ENCODE measurements around the gene FOXO3B. TPM values are rescaled to one million over a fixed set of nuclear protein-coding genes. Genes with fewer than 3 reads are reported as not detected.
"Not testable (repeated sequence)": the region's sequence is repeated elsewhere in the genome, so short reads cannot be mapped to it uniquely, and the experiment has no call there.

The FOXO3B gene
- total RNA-seq, 4 donors from 2014 or later, result 3.1 to 36.7 (median 12.4) TPM

DNA sequence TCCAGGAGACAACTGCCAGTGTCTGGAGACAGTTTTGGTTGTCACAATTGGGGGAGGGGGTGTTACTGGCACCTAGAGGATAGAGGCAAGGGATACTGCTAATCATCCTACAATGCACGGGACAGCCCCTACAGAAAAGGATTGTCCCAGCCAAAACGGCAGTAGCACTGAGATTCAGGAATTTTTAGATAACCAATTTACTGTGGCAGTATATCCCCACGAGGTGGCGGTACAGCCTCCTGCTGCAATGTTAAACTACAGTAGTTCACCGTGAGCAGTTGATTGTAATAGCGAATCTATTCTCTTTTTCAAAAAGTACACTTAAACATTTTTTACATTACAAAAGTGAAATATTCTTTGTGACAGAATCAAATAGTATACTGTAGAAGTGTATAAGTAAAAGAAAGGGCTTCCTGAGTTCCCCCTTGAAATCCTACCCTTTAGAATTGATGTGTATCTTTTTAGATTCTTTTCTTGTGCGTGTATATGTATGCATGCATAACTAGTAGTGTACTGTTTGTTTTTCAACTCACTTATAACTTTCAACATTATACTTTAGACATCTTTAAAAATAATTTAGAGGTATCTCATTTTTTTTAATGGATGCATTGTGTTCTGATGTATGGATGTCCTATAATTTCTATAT lies 30.4 kb upstream of the FOXO3B start:
- peak; percentile 72 for DNase-seq
- H3K27me3 ChIP-seq; in situ Hi-C loops (cut with MboI; ENCODE audit: low pct_ligation_motif_present in 1 of 4, low pct_unique_long_range_greater_than_20kb in 1 of 4, low sequenced_read_pairs in 3 of 4); H3K27ac ChIP-seq; intact Hi-C loops (cut with DNase I; ENCODE audit: low total_unique reads); H3K4me3 ChIP-seq; H3K9me3 ChIP-seq; H3K36me3 ChIP-seq; H3K4me1 ChIP-seq: not testable (repeated sequence)
- WGBS, 2 donors (ENCODE audit: low coverage in 1 of 2), result 10 to 62% methylated on average over 1 to 7 of the region's 7 CpGs
- TF ChIP-seq, protein P1, sequence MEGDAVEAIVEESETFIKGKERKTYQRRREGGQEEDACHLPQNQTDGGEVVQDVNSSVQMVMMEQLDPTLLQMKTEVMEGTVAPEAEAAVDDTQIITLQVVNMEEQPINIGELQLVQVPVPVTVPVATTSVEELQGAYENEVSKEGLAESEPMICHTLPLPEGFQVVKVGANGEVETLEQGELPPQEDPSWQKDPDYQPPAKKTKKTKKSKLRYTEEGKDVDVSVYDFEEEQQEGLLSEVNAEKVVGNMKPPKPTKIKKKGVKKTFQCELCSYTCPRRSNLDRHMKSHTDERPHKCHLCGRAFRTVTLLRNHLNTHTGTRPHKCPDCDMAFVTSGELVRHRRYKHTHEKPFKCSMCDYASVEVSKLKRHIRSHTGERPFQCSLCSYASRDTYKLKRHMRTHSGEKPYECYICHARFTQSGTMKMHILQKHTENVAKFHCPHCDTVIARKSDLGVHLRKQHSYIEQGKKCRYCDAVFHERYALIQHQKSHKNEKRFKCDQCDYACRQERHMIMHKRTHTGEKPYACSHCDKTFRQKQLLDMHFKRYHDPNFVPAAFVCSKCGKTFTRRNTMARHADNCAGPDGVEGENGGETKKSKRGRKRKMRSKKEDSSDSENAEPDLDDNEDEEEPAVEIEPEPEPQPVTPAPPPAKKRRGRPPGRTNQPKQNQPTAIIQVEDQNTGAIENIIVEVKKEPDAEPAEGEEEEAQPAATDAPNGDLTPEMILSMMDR (IDR thresholded peaks at IDR 0.05), result peak; percentile 34 to 65 (median 58)

DNA sequence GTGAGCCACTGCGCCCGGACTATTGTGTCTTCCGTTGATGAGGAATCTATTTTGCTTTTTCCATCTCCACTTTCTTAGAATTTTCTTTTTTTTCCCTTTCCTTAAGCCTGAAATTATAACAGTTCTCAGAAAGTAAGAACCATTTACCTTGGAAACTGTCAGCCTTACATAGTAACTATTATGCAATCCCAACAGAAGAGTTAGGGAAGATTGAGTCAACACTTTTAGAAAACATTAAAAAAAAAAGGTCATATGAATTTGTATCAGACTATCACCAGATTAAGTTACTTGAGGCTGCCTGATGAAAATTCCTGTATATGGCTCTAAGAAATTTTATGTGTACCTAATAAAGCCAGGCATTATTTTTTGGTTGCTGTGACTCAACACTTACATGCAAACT lies 26.1 kb upstream of the FOXO3B start:
- H3K27me3 ChIP-seq; H3K4me1 ChIP-seq; H3K36me3 ChIP-seq; in situ Hi-C loops (cut with MboI; ENCODE audit: low pct_ligation_motif_present in 1 of 4, low pct_unique_long_range_greater_than_20kb in 1 of 4, low sequenced_read_pairs in 3 of 4); H3K4me3 ChIP-seq; H3K9me3 ChIP-seq; H3K27ac ChIP-seq; DNase-seq; intact Hi-C loops (cut with DNase I; ENCODE audit: low total_unique reads): not testable (repeated sequence)
- WGBS, 2 donors (ENCODE audit: low coverage in 1 of 2), result 89 to 90% methylated on average over 3 of the region's 3 CpGs

DNA sequence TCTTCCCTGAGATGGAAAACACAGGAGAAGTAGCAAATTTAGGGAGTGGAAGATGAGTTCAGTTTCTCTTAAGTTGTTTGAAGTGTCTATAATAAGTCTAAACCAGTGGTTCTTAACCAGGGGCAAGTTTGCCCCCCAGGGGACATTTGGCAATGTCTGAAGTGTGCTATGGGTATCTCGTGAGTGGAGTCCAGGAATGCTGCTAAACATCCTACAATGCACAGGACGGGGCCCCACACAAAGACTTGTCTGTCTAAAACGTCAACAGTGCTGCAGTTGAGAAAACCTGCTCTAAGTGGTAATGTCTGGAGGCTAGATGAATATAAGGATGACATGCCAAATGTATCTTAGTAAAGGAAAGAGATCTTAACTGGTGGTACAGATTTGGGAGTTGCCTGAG lies 23.8 kb upstream of the FOXO3B start:
- in situ Hi-C loops (cut with MboI; ENCODE audit: low pct_ligation_motif_present in 1 of 4, low pct_unique_long_range_greater_than_20kb in 1 of 4, low sequenced_read_pairs in 3 of 4); H3K36me3 ChIP-seq; H3K4me1 ChIP-seq; DNase-seq; intact Hi-C loops (cut with DNase I; ENCODE audit: low total_unique reads); H3K27me3 ChIP-seq; H3K9me3 ChIP-seq; H3K4me3 ChIP-seq; H3K27ac ChIP-seq: not testable (repeated sequence)
- WGBS, 2 donors (ENCODE audit: low coverage in 1 of 2), result 89% methylated on average over 3 of the region's 3 CpGs; no CpG with 5 or more reads in 1 of the 2 donors

DNA sequence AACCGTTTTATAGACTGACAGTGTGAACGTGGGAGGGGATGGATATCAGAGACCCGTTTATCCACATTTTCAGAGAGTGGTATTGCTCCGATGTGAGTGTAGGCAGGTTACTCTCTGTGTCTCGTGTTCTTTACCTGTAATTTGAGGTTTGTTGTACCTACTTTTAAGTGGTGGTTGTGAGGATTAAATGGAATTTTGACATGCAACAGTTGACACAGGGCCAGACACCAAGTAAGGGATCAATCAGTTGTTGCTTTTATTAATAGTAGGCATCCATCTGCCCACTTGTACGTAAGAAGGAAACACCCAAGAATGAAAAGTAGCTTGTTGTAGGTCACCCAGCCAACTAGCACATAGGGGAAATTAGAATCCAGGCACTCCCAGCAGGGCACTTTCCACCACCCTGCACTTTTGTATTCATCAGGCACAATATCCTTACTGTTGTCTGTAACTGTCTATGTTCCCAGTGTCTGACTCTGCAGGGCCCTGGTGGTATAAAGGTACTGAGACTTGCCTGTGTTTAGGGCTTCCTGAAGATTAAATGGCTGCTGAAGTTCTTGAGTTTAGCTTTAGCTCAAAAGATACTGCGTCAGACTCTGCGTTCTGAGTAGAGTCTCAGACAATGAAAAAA lies 16.5 kb upstream of the FOXO3B start:
- DNase-seq; H3K4me1 ChIP-seq; in situ Hi-C loops (cut with MboI; ENCODE audit: low pct_ligation_motif_present in 1 of 4, low pct_unique_long_range_greater_than_20kb in 1 of 4, low sequenced_read_pairs in 3 of 4); H3K36me3 ChIP-seq; H3K27me3 ChIP-seq; intact Hi-C loops (cut with DNase I; ENCODE audit: low total_unique reads); H3K9me3 ChIP-seq: not testable (repeated sequence)
- 50 to 95% methylated on average over 3 to 8 of the region's 8 CpGs for WGBS, 2 donors (ENCODE audit: low coverage in 1 of 2)
- peak overlapping the region in 3 of 4 donors; percentile 56 to 73 (median 70) for H3K27ac ChIP-seq
- peak overlapping the region; percentile 15 to 79 (median 51) for H3K4me3 ChIP-seq

DNA sequence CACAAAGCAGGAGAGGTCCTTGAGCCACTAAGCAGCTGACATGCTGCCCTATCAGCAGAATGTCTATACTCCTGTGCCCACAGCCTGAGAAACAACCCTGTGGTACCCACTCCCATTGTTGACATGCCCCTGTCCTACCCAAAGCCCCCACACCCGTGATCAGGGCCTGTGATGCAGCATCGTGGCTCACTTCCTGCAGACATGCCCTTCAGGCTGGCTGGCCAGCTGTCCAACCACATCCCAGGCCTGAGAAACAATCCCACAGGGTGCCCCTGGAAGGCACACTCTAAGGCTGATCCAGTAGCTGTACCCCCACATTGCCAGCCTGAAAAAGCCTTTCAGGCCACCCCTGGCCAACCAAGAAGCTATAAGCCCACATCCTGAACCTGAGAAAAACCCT lies 13.0 kb upstream of the FOXO3B start:
- H3K27ac ChIP-seq; H3K4me3 ChIP-seq; intact Hi-C loops (cut with DNase I; ENCODE audit: low total_unique reads); H3K4me1 ChIP-seq; H3K9me3 ChIP-seq; H3K36me3 ChIP-seq; in situ Hi-C loops (cut with MboI; ENCODE audit: low pct_ligation_motif_present in 1 of 4, low pct_unique_long_range_greater_than_20kb in 1 of 4, low sequenced_read_pairs in 3 of 4); H3K27me3 ChIP-seq; DNase-seq: not testable (repeated sequence)
- 82% methylated on average over 2 of the region's 2 CpGs; no CpG with 5 or more reads in 1 of the 2 donors for WGBS, 2 donors (ENCODE audit: low coverage in 1 of 2)

DNA sequence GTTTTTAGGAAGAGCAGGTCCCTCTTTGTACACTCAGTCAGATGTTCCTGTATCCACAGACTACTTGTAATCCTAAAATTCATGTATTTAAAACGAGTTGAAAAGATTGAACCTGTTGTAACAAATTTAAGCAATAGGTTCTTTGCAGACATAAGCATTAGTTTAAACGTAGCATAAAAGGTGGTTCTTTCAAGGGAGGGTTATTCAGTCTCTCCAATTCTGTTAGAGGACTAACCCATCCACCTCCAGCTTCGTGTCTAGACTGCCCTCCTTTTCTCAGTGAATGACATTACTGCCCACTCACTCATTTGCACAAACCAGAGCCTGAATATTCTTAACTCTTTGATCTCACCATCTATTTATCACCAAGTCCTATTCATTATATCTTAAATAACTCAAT lies 554 bp upstream of the FOXO3B start:
- in situ Hi-C loops (cut with MboI; ENCODE audit: low pct_ligation_motif_present in 1 of 4, low pct_unique_long_range_greater_than_20kb in 1 of 4, low sequenced_read_pairs in 3 of 4); H3K36me3 ChIP-seq; H3K9me3 ChIP-seq; H3K4me1 ChIP-seq; DNase-seq; H3K27me3 ChIP-seq; intact Hi-C loops (cut with DNase I; ENCODE audit: low total_unique reads): not testable (repeated sequence)
- H3K4me3 ChIP-seq, result peak overlapping the region in 2 of 4 donors; percentile 48 to 66
- WGBS, 2 donors (ENCODE audit: low coverage in 1 of 2), result 5% methylated on average over 3 of the region's 3 CpGs; no CpG with 5 or more reads in 1 of the 2 donors
- peak overlapping the region in 1 of 4 donors; percentile 38 for H3K27ac ChIP-seq

DNA sequence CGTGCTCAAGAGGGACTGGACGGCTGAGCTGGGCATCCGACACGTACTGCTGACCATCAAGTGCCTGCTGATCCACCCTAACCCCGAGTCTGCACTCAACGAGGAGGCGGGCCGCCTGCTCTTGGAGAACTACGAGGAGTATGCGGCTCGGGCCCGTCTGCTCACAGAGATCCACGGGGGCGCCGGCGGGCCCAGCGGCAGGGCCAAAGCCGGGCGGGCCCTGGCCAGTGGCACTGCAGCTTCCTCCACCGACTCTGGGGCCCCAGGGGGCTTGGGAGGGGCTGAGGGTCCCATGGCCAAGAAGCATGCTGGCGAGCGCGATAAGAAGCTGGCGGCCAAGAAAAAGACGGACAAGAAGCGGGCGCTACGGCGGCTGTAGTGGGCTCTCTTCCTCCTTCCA lies 4.7 kb downstream of the FOXO3B start:
- H3K36me3 ChIP-seq; H3K27ac ChIP-seq; H3K27me3 ChIP-seq; intact Hi-C loops (cut with DNase I; ENCODE audit: low total_unique reads); in situ Hi-C loops (cut with MboI; ENCODE audit: low pct_ligation_motif_present in 1 of 4, low pct_unique_long_range_greater_than_20kb in 1 of 4, low sequenced_read_pairs in 3 of 4); H3K9me3 ChIP-seq; H3K4me3 ChIP-seq; H3K4me1 ChIP-seq; DNase-seq: not testable (repeated sequence)
- 97% methylated on average over 27 of the region's 29 CpGs; no CpG with 5 or more reads in 1 of the 2 donors for WGBS, 2 donors (ENCODE audit: low coverage in 1 of 2)

DNA sequence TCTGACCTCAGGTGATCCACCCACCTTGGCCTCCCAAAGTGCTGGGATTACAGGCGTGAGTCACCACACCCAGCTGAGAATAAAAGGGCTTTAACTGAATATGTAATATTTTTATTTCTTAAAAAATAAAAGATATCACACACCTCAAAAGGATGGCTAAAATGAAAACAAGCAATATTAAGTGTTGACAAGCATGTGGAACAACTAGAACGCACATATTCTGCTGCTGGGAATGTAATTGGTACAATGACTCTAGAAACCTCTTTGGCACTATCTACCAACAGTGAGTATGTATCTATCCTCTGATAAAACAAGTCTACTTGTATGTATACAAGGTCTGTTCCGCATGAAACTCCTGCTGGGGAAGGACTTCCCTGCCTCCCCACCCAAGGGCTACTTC lies 5.2 kb downstream of the FOXO3B start:
- H3K27ac ChIP-seq; H3K4me1 ChIP-seq; H3K27me3 ChIP-seq; intact Hi-C loops (cut with DNase I; ENCODE audit: low total_unique reads); DNase-seq; in situ Hi-C loops (cut with MboI; ENCODE audit: low pct_ligation_motif_present in 1 of 4, low pct_unique_long_range_greater_than_20kb in 1 of 4, low sequenced_read_pairs in 3 of 4); H3K4me3 ChIP-seq; H3K9me3 ChIP-seq; H3K36me3 ChIP-seq: not testable (repeated sequence)
- 98 to 100% methylated on average over 2 to 3 of the region's 3 CpGs for WGBS, 2 donors (ENCODE audit: low coverage in 1 of 2)

DNA sequence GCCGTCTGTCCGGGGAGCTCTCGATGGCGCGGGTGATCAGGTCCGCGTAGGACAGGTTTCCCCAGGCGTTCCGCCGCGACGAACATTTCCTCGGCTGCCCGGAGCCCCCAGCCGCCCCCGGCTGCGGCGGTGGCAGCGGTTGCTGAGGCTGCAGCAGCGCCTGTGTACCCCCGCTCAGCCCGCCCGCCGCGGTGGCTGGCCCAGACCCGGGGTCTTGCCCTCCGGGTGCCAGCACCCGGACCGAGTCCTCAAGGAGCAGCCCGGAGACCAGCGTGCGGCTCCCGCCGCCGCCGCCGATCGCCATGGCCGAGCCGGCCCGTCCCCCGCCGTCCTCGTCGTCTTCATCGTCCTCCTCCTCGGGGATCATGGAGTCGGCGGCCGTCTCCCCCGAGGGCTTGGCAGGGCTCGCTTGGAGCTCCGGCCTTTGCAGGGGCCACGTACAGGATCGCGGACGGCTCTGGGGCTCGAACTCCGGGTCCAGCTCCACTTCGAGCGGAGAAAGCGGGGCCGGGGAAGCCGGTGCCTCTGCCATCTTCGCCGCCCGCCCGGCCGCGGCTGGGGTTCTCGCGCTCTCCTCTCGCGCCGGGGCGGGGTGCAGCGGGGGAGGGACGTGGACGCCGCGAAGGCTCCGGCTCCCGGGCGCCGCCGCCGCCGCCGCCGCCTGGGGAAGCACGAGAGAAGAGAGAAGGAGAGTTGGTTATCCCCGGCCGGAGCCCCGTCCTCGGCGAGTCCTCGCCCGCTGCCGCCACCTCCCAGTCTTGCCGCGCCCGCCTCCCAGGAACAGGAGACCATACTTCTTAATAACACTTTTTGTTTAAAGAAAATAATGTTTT lies 9.5 kb downstream of the FOXO3B start:
- intact Hi-C loops (cut with DNase I; ENCODE audit: low total_unique reads); H3K9me3 ChIP-seq; H3K27ac ChIP-seq; DNase-seq; H3K4me1 ChIP-seq; in situ Hi-C loops (cut with MboI; ENCODE audit: low pct_ligation_motif_present in 1 of 4, low pct_unique_long_range_greater_than_20kb in 1 of 4, low sequenced_read_pairs in 3 of 4); H3K4me3 ChIP-seq; H3K27me3 ChIP-seq; H3K36me3 ChIP-seq: not testable (repeated sequence)
- 98% methylated on average over 52 of the region's 102 CpGs; no CpG with 5 or more reads in 1 of the 2 donors for WGBS, 2 donors (ENCODE audit: low coverage in 1 of 2)

All from transverse colon (tissue), 4 donors.